Measurements from ENCODE around the gene PLA2G2F. TPM values are rescaled to one million over a fixed set of nuclear protein-coding genes. Genes with fewer than 3 reads are reported as not detected.
A peak's percentile ranks its signal among the peaks of the same experiment; 100 is the strongest.

PLA2G2F gene
- total RNA-seq, 4 donors from 2014 or later, result 0.07 TPM; not detected in 3

- no peaks in the 10 kb centered on the region for H3K9me3 ChIP-seq
- DNase-seq, result no peak
- no peaks in the 10 kb centered on the region for H3K36me3 ChIP-seq
- peak overlapping the region in 1 of 2 donors; percentile 42 for H3K27ac ChIP-seq
- no peak overlapping the region for H3K4me3 ChIP-seq
- no peaks in the 10 kb centered on the region for H3K4me1 ChIP-seq
- TF ChIP-seq CTCF (IDR thresholded peaks at IDR 0.05) (no peak), POLR2A (IDR thresholded peaks at IDR 0.05) (no peak)
- intact Hi-C loops (cut with DNase I; ENCODE audit: low total_unique reads), result no loop called here
- no peaks in the 10 kb centered on the region for H3K27me3 ChIP-seq
These were observed 49.3 kb downstream of the PLA2G2F start for GRCh38 chr1:20188455-20188817.

GRCh38 chr1:20189664-20190063 is 50.5 kb downstream of the PLA2G2F start:
- no peak for DNase-seq
- intact Hi-C loops (cut with DNase I; ENCODE audit: low total_unique reads), result no loop called here
- Histone ChIP-seq H3K27ac (no peak overlapping the region), H3K4me3 (no peak overlapping the region), H3K9me3 (no peaks in the 10 kb centered on the region), H3K36me3 (no peaks in the 10 kb centered on the region), H3K27me3 (no peaks in the 10 kb centered on the region), H3K4me1 (no peaks in the 10 kb centered on the region)
- TF ChIP-seq POLR2A (IDR thresholded peaks at IDR 0.05) (no peak), CTCF (IDR thresholded peaks at IDR 0.05) (no peak)

- no peaks in the 10 kb centered on the region for H3K36me3 ChIP-seq
- DNase-seq, result no peak
- TF ChIP-seq CTCF (IDR thresholded peaks at IDR 0.05) (no peak), POLR2A (IDR thresholded peaks at IDR 0.05) (no peak)
- no peak overlapping the region for H3K27ac ChIP-seq
- intact Hi-C loops (cut with DNase I; ENCODE audit: low total_unique reads), result no loop called here
- no peak overlapping the region for H3K4me3 ChIP-seq
- H3K9me3 ChIP-seq, result no peaks in the 10 kb centered on the region
- H3K4me1 ChIP-seq, result no peaks in the 10 kb centered on the region
- no peaks in the 10 kb centered on the region for H3K27me3 ChIP-seq
These were observed 51.4 kb downstream of the PLA2G2F start for GRCh38 chr1:20190256-20191160.

- H3K9me3 ChIP-seq, result no peaks in the 10 kb centered on the region
- H3K4me3 ChIP-seq, result no peak overlapping the region
- DNase-seq, result no peak
- no peaks in the 10 kb centered on the region for H3K36me3 ChIP-seq
- intact Hi-C loops (cut with DNase I; ENCODE audit: low total_unique reads), result no loop called here
- TF ChIP-seq POLR2A (IDR thresholded peaks at IDR 0.05) (no peak), CTCF (IDR thresholded peaks at IDR 0.05) (no peak)
- no peaks in the 10 kb centered on the region for H3K4me1 ChIP-seq
- H3K27me3 ChIP-seq, result no peaks in the 10 kb centered on the region
- H3K27ac ChIP-seq, result no peak overlapping the region
These were observed 52.2 kb downstream of the PLA2G2F start for GRCh38 chr1:20191266-20191825.

GRCh38 chr1:20192364-20192763 is 53.2 kb downstream of the PLA2G2F start:
- no peaks in the 10 kb centered on the region for H3K27me3 ChIP-seq
- intact Hi-C loops (cut with DNase I; ENCODE audit: low total_unique reads), result no loop called here
- no peaks in the 10 kb centered on the region for H3K4me1 ChIP-seq
- no peaks in the 10 kb centered on the region for H3K36me3 ChIP-seq
- TF ChIP-seq CTCF (IDR thresholded peaks at IDR 0.05) (no peak), POLR2A (IDR thresholded peaks at IDR 0.05) (no peak)
- no peak overlapping the region for H3K27ac ChIP-seq
- DNase-seq, result no peak
- no peak overlapping the region for H3K4me3 ChIP-seq
- no peaks in the 10 kb centered on the region for H3K9me3 ChIP-seq

All from uterus (tissue), 4 donors.